Uterus (tissue), 4 donors: ENCODE measurements around the gene GFER. TPM values are rescaled to one million over a fixed set of nuclear protein-coding genes. Genes with fewer than 3 reads are reported as not detected.

Source experiments
- DNase-seq, 2 donors: peaks; one replicate each; pipeline ENCODE4 v3.0.0-alpha.2; 2019 to 2020
- H3K27ac ChIP-seq, 2 donors: fragments of 200-600 bp; sonication (generic); 1 replicate in 1 of 2; 2 replicates in 1 of 2; pipeline ENCODE4 v1.5.1; 2016 to 2018
- H3K27me3 ChIP-seq, 2 donors: fragments of 200-600 bp; sonication (generic); one replicate each; pipeline ENCODE4 v1.5.1; 2018 to 2019; ENCODE audit warnings: control low read depth in 1 of 2
- H3K36me3 ChIP-seq, 2 donors: fragments of 200-600 bp; sonication (generic); one replicate each; pipeline ENCODE4 v1.5.1; 2019; ENCODE audit warnings: control low read depth in 1 of 2
- H3K4me1 ChIP-seq, 2 donors: fragments of 200-600 bp; sonication (generic); one replicate each; pipeline ENCODE4 v1.5.1; 2018 to 2019; ENCODE audit warnings: control low read depth in 1 of 2
- H3K4me3 ChIP-seq, 2 donors: fragments of 200-600 bp; sonication (generic); 1 replicate in 1 of 2; 2 replicates in 1 of 2; pipeline ENCODE4 v1.5.1; 2018 to 2019; ENCODE audit warnings: mild to moderate bottlenecking in 1 of 2
- H3K9me3 ChIP-seq, 2 donors: fragments of 200-600 bp; sonication (generic); one replicate each; pipeline ENCODE4 v1.5.1; 2019; ENCODE audit warnings: control low read depth in 1 of 2
- CTCF ChIP-seq, 4 experiments: fragments of 200-600 bp in 2 of 4; fragments of 450-650 bp in 2 of 4; sonication (generic) in 2 of 4; IDR thresholded peaks; one replicate each; pipeline ENCODE4 v1.5.1; 2016 to 2019; ENCODE audit warnings: antibody characterized with exemption in 4 of 4, mild to moderate bottlenecking in 2 of 4, moderate library complexity in 1 of 4
- POLR2A ChIP-seq, 2 donors: fragments of 450-650 bp; IDR thresholded peaks; one replicate each; pipeline ENCODE4 v1.6.1; 2016; ENCODE audit warnings: antibody characterized with exemption in 2 of 2, mild to moderate bottlenecking in 1 of 2, moderate library complexity in 1 of 2
- intact Hi-C: fragments of 100-400 bp; cut with DNase I; formaldehyde crosslinking; loops from one replicate; pipeline ENCODE4 v1.15.1; 2023; ENCODE audit warnings: low total_unique reads
- small RNA-seq: library from RNA; depleted of rRNA; stranded (forward); fragments of <200 nt; gene quantifications from one replicate; pipeline ENCODE3, GENCODE V24; 2016
- total RNA-seq, 4 donors: library from RNA; depleted of rRNA in 3 of 4; stranded (reverse); fragments of >200 nt in 3 of 4; gene quantifications; one replicate each; pipeline versions ENCODE4 v1.1.0 to v1.2.4, GENCODE V29; 2014 to 2023
- donor health status: DM: yes; HTN: yes; CAD: no.

GFER gene
- total RNA-seq, 4 donors from 2014 or later, result 2.6 to 20.8 (median 6.6) TPM

- Histone ChIP-seq H3K4me1 (peaks cover 0 to 32% of the 10 kb centered on the region in 2 donors), H3K36me3 (no peaks in the 10 kb centered on the region)
- TF ChIP-seq CTCF (IDR thresholded peaks at IDR 0.05), result no peak
These were observed 52.4 kb downstream of the GFER start for GRCh38 chr16:2036200-2036966.

DNA sequence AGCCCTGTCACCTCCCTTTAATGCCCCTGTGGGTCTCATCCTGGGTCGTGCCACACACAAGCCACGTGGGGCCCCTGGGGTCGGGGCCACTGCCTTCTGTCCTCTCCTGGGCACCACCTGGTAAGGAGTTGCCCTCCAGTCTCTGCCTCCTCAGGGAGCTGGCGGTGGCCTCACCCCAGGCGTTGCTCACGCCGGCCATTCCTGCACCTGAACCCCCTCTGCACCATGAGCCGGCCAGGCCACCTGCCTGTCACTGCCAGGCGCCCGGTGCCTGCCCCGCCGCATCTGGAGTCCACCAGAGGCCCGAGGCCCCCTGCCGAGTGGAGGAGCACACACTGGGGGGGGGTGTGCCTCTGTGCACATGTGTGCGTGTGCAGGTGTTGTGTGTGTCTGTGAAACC is 53.1 kb downstream of the GFER start:
- Histone ChIP-seq H3K4me1 (peaks cover 0 to 32% of the 10 kb centered on the region in 2 donors), H3K36me3 (no peaks in the 10 kb centered on the region)
- intact Hi-C loops, result no loop called here

More at GRCh38 chr16:2036200-2036966, 52.4 kb downstream of the GFER start:
- Histone ChIP-seq H3K27me3 (no peaks in the 10 kb centered on the region), H3K27ac (peak overlapping the region; percentile 91 to 92), H3K4me3 (peak overlapping the region in 1 of 2 donors; percentile 7), H3K9me3 (no peaks in the 10 kb centered on the region)
- intact Hi-C loops, result no loop called here
- no peak for DNase-seq

More for the DNA sequence above, 53.1 kb downstream of the GFER start:
- H3K27ac ChIP-seq, result peak overlapping the region; percentile 91 to 92
- no peak for TF ChIP-seq POLR2A (IDR thresholded peaks at IDR 0.05)
- no peak for TF ChIP-seq CTCF (IDR thresholded peaks at IDR 0.05)
- H3K9me3 ChIP-seq, result no peaks in the 10 kb centered on the region
- no peak overlapping the region for H3K4me3 ChIP-seq
- H3K27me3 ChIP-seq, result no peaks in the 10 kb centered on the region
- DNase-seq, result no peak

Small RNA genes lying within 50 kb of the gene (small RNA-seq; reads per million reads assigned to genes)
- gene AC005363.2, result not detected
- gene RN7SL219P, result not detected
- gene SNORA10, result not detected
- not detected for gene SNORA64

Other genes starting within 250 kb of the GFER start
- 100 to 1,000 TPM in 1 of 4 donors, 10 to 100 TPM in 3; 35.3 to 208 (median 59.7) TPM for gene NME3, start 212.7 kb upstream of the GFER start, total RNA-seq
- 10 to 100 TPM in 2 of 4 donors, 1 to 10 TPM in 2; 2.6 to 28.2 (median 8.0) TPM for gene EME2, start 211.4 kb upstream of the GFER start, total RNA-seq
- gene MRPS34, start 211.1 kb upstream of the GFER start, total RNA-seq, result 100 to 1,000 TPM in 1 of 4 donors, 10 to 100 TPM in 3; 37.3 to 158 (median 52.5) TPM
- gene SPSB3, start 201.6 kb upstream of the GFER start, total RNA-seq, result 10 to 100 TPM; 24.8 to 67.4 (median 55.8) TPM
- gene NUBP2, start 201.2 kb upstream of the GFER start, total RNA-seq, result 10 to 100 TPM; 40.5 to 54.6 (median 47.2) TPM
- gene IGFALS, start 190.5 kb upstream of the GFER start, total RNA-seq, result 1 to 10 TPM in 1 of 4 donors, under 1 TPM in 1, not detected in 2; 0.49 to 1.2 TPM
- gene HAGH, start 157.4 kb upstream of the GFER start, total RNA-seq, result 10 to 100 TPM; 22.9 to 75.3 (median 34.0) TPM
- 100 to 1,000 TPM in 1 of 4 donors, 10 to 100 TPM in 2, 1 to 10 TPM in 1; 3.5 to 115 (median 22.2) TPM for gene FAHD1, start 157.0 kb upstream of the GFER start, total RNA-seq
- gene MEIOB, start 112.0 kb upstream of the GFER start, total RNA-seq, result under 1 TPM in 2 of 4 donors, not detected in 2; 0.48 to 0.76 TPM
- not detected for gene HS3ST6, start 65.8 kb upstream of the GFER start, total RNA-seq
- 10 to 100 TPM in 2 of 4 donors, 1 to 10 TPM in 2; 5.6 to 21.2 (median 11.9) TPM for gene MSRB1, start 41.0 kb upstream of the GFER start, total RNA-seq
- under 1 TPM in 1 of 4 donors, not detected in 3; 0.14 TPM for gene RPL3L, start 29.5 kb upstream of the GFER start, total RNA-seq
- 100 to 1,000 TPM in 1 of 4 donors, 10 to 100 TPM in 3; 50.1 to 532 (median 78.0) TPM for gene NDUFB10, start 24.7 kb upstream of the GFER start, total RNA-seq
- 1,000 to 10,000 TPM in 3 of 4 donors, 100 to 1,000 TPM in 1; 982 to 2,205 (median 1,458) TPM for gene RPS2, start 19.4 kb upstream of the GFER start, total RNA-seq
- not detected for gene RNF151, start 17.3 kb upstream of the GFER start, total RNA-seq
- 10 to 100 TPM in 3 of 4 donors, 1 to 10 TPM in 1; 4.1 to 46.6 (median 27.4) TPM for gene TBL3, start 12.1 kb upstream of the GFER start, total RNA-seq
- 1 to 10 TPM in 1 of 4 donors, not detected in 3; 1.0 TPM for gene NOXO1, start 2.7 kb upstream of the GFER start, total RNA-seq
- gene SYNGR3, start 5.8 kb downstream of the GFER start, total RNA-seq, result 1 to 10 TPM in 1 of 4 donors, not detected in 3; 1.5 TPM
- 10 to 100 TPM; 16.9 to 50.0 (median 34.6) TPM for gene ZNF598, start 25.6 kb downstream of the GFER start, total RNA-seq
- 1 to 10 TPM in 1 of 4 donors, not detected in 3; 1.5 TPM for gene NPW, start 35.6 kb downstream of the GFER start, total RNA-seq
- 10 to 100 TPM; 10.3 to 97.1 (median 33.1) TPM for gene NHERF2, start 42.7 kb downstream of the GFER start, total RNA-seq
- 10 to 100 TPM; 18.8 to 58.4 (median 27.6) TPM for gene NTHL1, start 63.6 kb downstream of the GFER start, total RNA-seq
- 100 to 1,000 TPM in 2 of 4 donors, 10 to 100 TPM in 2; 53.8 to 347 (median 131) TPM for gene TSC2, start 63.8 kb downstream of the GFER start, total RNA-seq
- gene PKD1, start 151.7 kb downstream of the GFER start, total RNA-seq, result 100 to 1,000 TPM; 149 to 383 (median 197) TPM
- gene RAB26, start 164.4 kb downstream of the GFER start, total RNA-seq, result under 1 TPM in 1 of 4 donors, not detected in 3; 0.21 TPM
- gene TRAF7, start 171.6 kb downstream of the GFER start, total RNA-seq, result 10 to 100 TPM; 15.3 to 97.1 (median 51.7) TPM
- gene CASKIN1, start 212.4 kb downstream of the GFER start, total RNA-seq, result 1 to 10 TPM in 1 of 4 donors, under 1 TPM in 1, not detected in 2; 0.40 to 2.7 TPM
- 10 to 100 TPM in 3 of 4 donors, 1 to 10 TPM in 1; 9.3 to 32.8 (median 21.5) TPM for gene MLST8, start 221.3 kb downstream of the GFER start, total RNA-seq
- gene BRICD5, start 226.7 kb downstream of the GFER start, total RNA-seq, result 10 to 100 TPM in 1 of 4 donors, 1 to 10 TPM in 3; 1.2 to 16.9 (median 1.7) TPM
- gene PGP, start 230.6 kb downstream of the GFER start, total RNA-seq, result 10 to 100 TPM in 2 of 4 donors, 1 to 10 TPM in 2; 2.6 to 14.4 (median 10.4) TPM
- 10 to 100 TPM in 3 of 4 donors, 1 to 10 TPM in 1; 8.2 to 41.8 (median 29.9) TPM for gene E4F1, start 239.4 kb downstream of the GFER start, total RNA-seq